Stimulated activated CD4-positive, alpha-beta T cell treated with anti-CD3 and anti-CD28 coated beads, Interleukin-1b, Interleukin-23, amount 100 ng/mL, for 48 hours (primary cell): ENCODE measurements around the gene KLHL35.
A peak's percentile ranks its signal among the peaks of the same experiment; 100 is the strongest.
"Not testable (repeated sequence)": the region's sequence is repeated elsewhere in the genome, so short reads cannot be mapped to it uniquely, and the experiment has no call there.

Experiments
- DNase-seq: peaks from one replicate; pipeline ENCODE4 v3.0.0-alpha.2; 2020

The KLHL35 gene

GRCh38 chr11:75422248-75423231 is 10.5 kb downstream of the KLHL35 start:
- DNase-seq: no peak

- DNase-seq: no peak
Measured at GRCh38 chr11:75421902-75422247, 11.1 kb downstream of the KLHL35 start.

- DNase-seq: no peak
Measured at GRCh38 chr11:75421035-75421602, 11.9 kb downstream of the KLHL35 start.

GRCh38 chr11:75420224-75421034 is 12.6 kb downstream of the KLHL35 start:
- no peak for DNase-seq

GRCh38 chr11:75413864-75414263 is 19.1 kb downstream of the KLHL35 start:
- DNase-seq: no peak

- DNase-seq: not testable (repeated sequence)
Measured at GRCh38 chr11:75413146-75413545, 19.9 kb downstream of the KLHL35 start.

GRCh38 chr11:75409971-75410370 is 23.0 kb downstream of the KLHL35 start:
- DNase-seq: not testable (repeated sequence)

GRCh38 chr11:75408957-75409219 is 24.1 kb downstream of the KLHL35 start:
- no peak for DNase-seq

- DNase-seq: no peak
Measured at GRCh38 chr11:75406338-75406777, 26.6 kb downstream of the KLHL35 start.

GRCh38 chr11:75403983-75404658 is 28.9 kb downstream of the KLHL35 start:
- peak; percentile 31 for DNase-seq

GRCh38 chr11:75403037-75403436 is 30.0 kb downstream of the KLHL35 start:
- no peak for DNase-seq

- DNase-seq: no peak
Measured at GRCh38 chr11:75402002-75402773, 30.8 kb downstream of the KLHL35 start.

- no peak for DNase-seq
Measured at GRCh38 chr11:75400146-75400865, 32.7 kb downstream of the KLHL35 start.

- peak; percentile 91 for DNase-seq
Measured at GRCh38 chr11:75399344-75400145, 33.5 kb downstream of the KLHL35 start, which contains the start of gene RPS3. RPS3 (plus strand) TSS chr11:75399518; CDS start chr11:75399548, 30 bp downstream.

GRCh38 chr11:75398906-75399305 is 34.1 kb downstream of the KLHL35 start:
- no peak for DNase-seq

- DNase-seq: no peak
Measured at GRCh38 chr11:75394085-75394840, 38.7 kb downstream of the KLHL35 start.

GRCh38 chr11:75389925-75390324 is 43.1 kb downstream of the KLHL35 start:
- DNase-seq: no peak

GRCh38 chr11:75389276-75389605 is 43.8 kb downstream of the KLHL35 start:
- DNase-seq: no peak

GRCh38 chr11:75388386-75389275 is 44.4 kb downstream of the KLHL35 start:
- DNase-seq: peak; percentile 74
